SK-N-MC (cell line): ENCODE results near the gene FASLG.

Experiments used
- EZH2 ChIP-seq: fragments of 200-600 bp; sonication (generic); IDR thresholded peaks from one replicate; pipeline ENCODE4 v1.6.1; 2017; ENCODE audit warnings: antibody characterized with exemption
- POLR2AphosphoS5 ChIP-seq: IDR thresholded peaks from 2 replicates; pipeline ENCODE4 v1.6.1; 2012; ENCODE audit warnings: mild to moderate bottlenecking, low read depth, low read length, borderline replicate concordance

GRCh38 chr1:172698224-172698623, 39.3 kb downstream of the FASLG start:
- no peak for TF ChIP-seq EZH2
- TF ChIP-seq POLR2AphosphoS5 = no peak
